ENCODE data around the gene RNF138. TPM values are rescaled to one million over a fixed set of nuclear protein-coding genes. Genes with fewer than 3 reads are reported as not detected.
A peak's percentile ranks its signal among the peaks of the same experiment; 100 is the strongest.

RNF138 gene
- 10 to 100 TPM in 3 of 4 donors, 1 to 10 TPM in 1; 9.6 to 27.6 (median 17.9) TPM for total RNA-seq

- H3K4me3 ChIP-seq = peak within 1 kb of the TSS; percentile 58 to 90
- H3K27me3 ChIP-seq = no peaks in the 10 kb centered on the region
- TF ChIP-seq POLR2AphosphoS5 (IDR thresholded peaks at IDR 0.05) (peak; percentile 66), CTCF (IDR thresholded peaks at IDR 0.05) (peak in 1 of 4 experiments; percentile 6), POLR2A (IDR thresholded peaks at IDR 0.05) (peak; percentile 61 to 70), EP300 (IDR thresholded peaks at IDR 0.05) (no peak)
- H3K36me3 ChIP-seq = peaks cover 0 to 7% of the 10 kb centered on the region in 2 donors
- H3K4me1 ChIP-seq = peaks cover 0 to 46% (median 4%) of the 10 kb centered on the region in 3 donors
- peak within 1 kb of the TSS; percentile 99 to 100 (median 100) for H3K27ac ChIP-seq
- ATAC-seq = peak; percentile 80
- WGBS, 2 donors (ENCODE audit: low coverage in 1 of 2) = 0% methylated on average over 1 to 2 of the region's 75 CpGs
- no peaks in the 10 kb centered on the region for H3K9me3 ChIP-seq
These were observed at the start of gene RNF138 for GRCh38 chr18:32091724-32092421. RNF138 (plus strand) TSS chr18:32091874; CDS start chr18:32092777, 903 bp downstream.

- no peak for ATAC-seq
- TF ChIP-seq POLR2A (IDR thresholded peaks at IDR 0.05) (no peak), CTCF (IDR thresholded peaks at IDR 0.05) (no peak), POLR2AphosphoS5 (IDR thresholded peaks at IDR 0.05) (no peak), EP300 (IDR thresholded peaks at IDR 0.05) (no peak)
- Histone ChIP-seq H3K27me3 (no peaks in the 10 kb centered on the region), H3K9me3 (no peaks in the 10 kb centered on the region), H3K27ac (no peak overlapping the region), H3K36me3 (peaks cover 0 to 20% of the 10 kb centered on the region in 2 donors), H3K4me1 (no peaks in the 10 kb centered on the region), H3K4me3 (no peak overlapping the region)
These were observed 49.3 kb upstream of the RNF138 start for GRCh38 chr18:32042337-32042736.

- TF ChIP-seq POLR2AphosphoS5 (IDR thresholded peaks at IDR 0.05) (no peak), POLR2A (IDR thresholded peaks at IDR 0.05) (no peak), EP300 (IDR thresholded peaks at IDR 0.05) (no peak), CTCF (IDR thresholded peaks at IDR 0.05) (no peak)
- peak overlapping the region in 3 of 4 donors; percentile 24 to 56 (median 38) for H3K27ac ChIP-seq
- peak; percentile 86 for ATAC-seq
These were observed 43.1 kb upstream of the RNF138 start for GRCh38 chr18:32048507-32049091.

GRCh38 chr18:32049393-32050171 is 42.1 kb upstream of the RNF138 start:
- peak overlapping the region in 3 of 4 donors; percentile 24 to 56 (median 38) for H3K27ac ChIP-seq
- H3K4me3 ChIP-seq = no peak overlapping the region
- TF ChIP-seq POLR2AphosphoS5 (IDR thresholded peaks at IDR 0.05) = no peak
- no peak for TF ChIP-seq POLR2A (IDR thresholded peaks at IDR 0.05)
- no peak for TF ChIP-seq EP300 (IDR thresholded peaks at IDR 0.05)
- TF ChIP-seq CTCF (IDR thresholded peaks at IDR 0.05) = no peak
- no peaks in the 10 kb centered on the region for H3K27me3 ChIP-seq
- 63% methylated on average over 2 of the region's 3 CpGs; no CpG with 5 or more reads in 1 of the 2 donors for WGBS, 2 donors (ENCODE audit: low coverage in 1 of 2)
- ATAC-seq = no peak
- peaks cover 0 to 4% of the 10 kb centered on the region in 2 donors for H3K36me3 ChIP-seq
- peaks cover 0 to 11% (median 0%) of the 10 kb centered on the region in 3 donors for H3K4me1 ChIP-seq
- H3K9me3 ChIP-seq = no peaks in the 10 kb centered on the region

More at GRCh38 chr18:32048507-32049091, 43.1 kb upstream of the RNF138 start:
- WGBS, 2 donors (ENCODE audit: low coverage in 1 of 2) = 37 to 63% methylated on average over 2 of the region's 4 CpGs
- Histone ChIP-seq H3K36me3 (peaks cover 0 to 4% of the 10 kb centered on the region in 2 donors), H3K4me3 (no peak overlapping the region), H3K4me1 (peaks cover 0 to 11% (median 0%) of the 10 kb centered on the region in 3 donors), H3K9me3 (no peaks in the 10 kb centered on the region), H3K27me3 (no peaks in the 10 kb centered on the region)

Measured in gastroesophageal sphincter (tissue), 4 donors.